Large intestine (tissue), 3 donors: ENCODE data around the gene PCDHGB5. TPM values are rescaled to one million over a fixed set of nuclear protein-coding genes. Genes with fewer than 3 reads are reported as not detected.
A peak's percentile ranks its signal among the peaks of the same experiment; 100 is the strongest.
"Not testable (repeated sequence)": the region's sequence is repeated elsewhere in the genome, so short reads cannot be mapped to it uniquely, and the experiment has no call there.

Experiments used
- DNase-seq, 2 donors: peaks; one replicate each; pipeline versions ENCODE4 v3.0.0 to v3.0.0-alpha.2; 2013
- H3K27ac ChIP-seq: one replicate; pipeline ENCODE4 v1.5.1; 2013; ENCODE audit warnings: low read length
- H3K27me3 ChIP-seq: 2 replicates; pipeline ENCODE4 v1.6.1; 2013; ENCODE audit warnings: low read length; ENCODE audit not compliant: control insufficient read depth, insufficient read depth
- H3K36me3 ChIP-seq: 2 replicates; pipeline ENCODE4 v1.6.1; 2013; ENCODE audit warnings: low read length; ENCODE audit not compliant: control insufficient read depth, insufficient read depth
- H3K4me1 ChIP-seq: one replicate; pipeline ENCODE4 v1.6.1; 2013; ENCODE audit warnings: low read length; ENCODE audit not compliant: control insufficient read depth, insufficient read depth
- H3K4me3 ChIP-seq: one replicate; pipeline ENCODE4 v1.5.1; 2013; ENCODE audit warnings: low read length
- H3K9me3 ChIP-seq: one replicate; pipeline ENCODE4 v1.6.1; 2013; ENCODE audit warnings: mild to moderate bottlenecking, low read depth, low read length, moderate library complexity; ENCODE audit not compliant: control insufficient read depth
- WGBS: methylation state at CpG from one replicate; pipeline ENCODE4 v1.1.5; 2013; ENCODE audit warnings: low lambda C conversion rate; ENCODE audit not compliant: insufficient coverage; 5-methylcytosine and 5-hydroxymethylcytosine counted together
- polyA plus RNA-seq: library from polyadenylated mRNA; unstranded; fragments of 120-200 nt; gene quantifications from one replicate; pipeline ENCODE4 v1.2.1, GENCODE V29; 2013

The PCDHGB5 gene
- polyA plus RNA-seq, 1 donor: 1.8 TPM

GRCh38 chr5:141430332-141431113 is 32.8 kb downstream of the PCDHGB5 start, which contains the start of gene PCDHGA12:
TSS of gene PCDHGA12 (plus strand) at chr5:141430507. CDS start at chr5:141430760, 253 bp downstream.
- H3K27ac ChIP-seq: no peak within 1 kb of the TSS
- peaks cover 50% of the 10 kb centered on the region for H3K9me3 ChIP-seq
- peaks cover 50% of the 10 kb centered on the region for H3K27me3 ChIP-seq
- no peaks in the 10 kb centered on the region for H3K4me1 ChIP-seq
- no peaks in the 10 kb centered on the region for H3K36me3 ChIP-seq
- DNase-seq: peak in 1 of 2 donors; percentile 8
- no peak within 1 kb of the TSS for H3K4me3 ChIP-seq
- 23% methylated on average over 5 of the region's 33 CpGs for WGBS

- Histone ChIP-seq H3K4me3 (no peak overlapping the region), H3K4me1 (no peaks in the 10 kb centered on the region), H3K36me3 (no peaks in the 10 kb centered on the region), H3K9me3 (peaks cover 50% of the 10 kb centered on the region), H3K27ac (no peak overlapping the region), H3K27me3 (peaks cover 46% of the 10 kb centered on the region)
- WGBS: no CpG with 5 or more reads among the region's 37 CpGs
- no peak for DNase-seq
Observed at GRCh38 chr5:141431286-141431685, 33.5 kb downstream of the PCDHGB5 start.

- peaks cover 48% of the 10 kb centered on the region for H3K9me3 ChIP-seq
- not testable (repeated sequence) for H3K4me3 ChIP-seq, H3K27ac ChIP-seq, H3K36me3 ChIP-seq, DNase-seq, H3K4me1 ChIP-seq
- no CpG with 5 or more reads among the region's 38 CpGs for WGBS
- H3K27me3 ChIP-seq: peaks cover 39% of the 10 kb centered on the region
Observed at GRCh38 chr5:141432308-141432707, 34.6 kb downstream of the PCDHGB5 start.

- DNase-seq, H3K4me3 ChIP-seq, H3K36me3 ChIP-seq, H3K4me1 ChIP-seq, H3K27ac ChIP-seq: not testable (repeated sequence)
- peaks cover 35% of the 10 kb centered on the region for H3K27me3 ChIP-seq
- WGBS: 8% methylated on average over 2 of the region's 29 CpGs
- H3K9me3 ChIP-seq: peaks cover 43% of the 10 kb centered on the region
Observed at GRCh38 chr5:141432726-141433125, 35.0 kb downstream of the PCDHGB5 start.

- Histone ChIP-seq H3K4me3 (no peak overlapping the region), H3K27ac (no peak overlapping the region), H3K9me3 (peaks cover 38% of the 10 kb centered on the region), H3K36me3 (no peaks in the 10 kb centered on the region), H3K4me1 (no peaks in the 10 kb centered on the region), H3K27me3 (peaks cover 29% of the 10 kb centered on the region)
- DNase-seq: no peak
- no CpG with 5 or more reads among the region's 2 CpGs for WGBS
Observed at GRCh38 chr5:141434006-141434405, 36.3 kb downstream of the PCDHGB5 start.

GRCh38 chr5:141437221-141437620 is 39.5 kb downstream of the PCDHGB5 start:
- H3K4me3 ChIP-seq: no peak overlapping the region
- H3K27ac ChIP-seq: no peak overlapping the region
- peaks cover 9% of the 10 kb centered on the region for H3K27me3 ChIP-seq
- no peak for DNase-seq
- WGBS: 89% methylated on average over 1 of the region's 2 CpGs
- no peaks in the 10 kb centered on the region for H3K4me1 ChIP-seq
- no peaks in the 10 kb centered on the region for H3K36me3 ChIP-seq
- peaks cover 34% of the 10 kb centered on the region for H3K9me3 ChIP-seq

- no peaks in the 10 kb centered on the region for H3K27me3 ChIP-seq
- H3K36me3 ChIP-seq: no peaks in the 10 kb centered on the region
- H3K9me3 ChIP-seq: peaks cover 21% of the 10 kb centered on the region
- H3K4me3 ChIP-seq: no peak overlapping the region
- H3K27ac ChIP-seq: no peak overlapping the region
- no CpG with 5 or more reads among the region's 10 CpGs for WGBS
- no peak for DNase-seq
- H3K4me1 ChIP-seq: no peaks in the 10 kb centered on the region
Observed at GRCh38 chr5:141439411-141440141, 41.8 kb downstream of the PCDHGB5 start.

GRCh38 chr5:141440341-141440740 is 42.6 kb downstream of the PCDHGB5 start:
- 100% methylated on average over 1 of the region's 9 CpGs for WGBS
- Histone ChIP-seq H3K27me3 (no peaks in the 10 kb centered on the region), H3K36me3 (no peaks in the 10 kb centered on the region), H3K27ac (no peak overlapping the region), H3K9me3 (peaks cover 21% of the 10 kb centered on the region), H3K4me3 (no peak overlapping the region), H3K4me1 (no peaks in the 10 kb centered on the region)
- DNase-seq: no peak

- H3K27ac ChIP-seq: no peak overlapping the region
- no peaks in the 10 kb centered on the region for H3K36me3 ChIP-seq
- WGBS: no CpG with 5 or more reads among the region's 50 CpGs
- H3K27me3 ChIP-seq: no peaks in the 10 kb centered on the region
- peaks cover 21% of the 10 kb centered on the region for H3K9me3 ChIP-seq
- no peak overlapping the region for H3K4me3 ChIP-seq
- H3K4me1 ChIP-seq: no peaks in the 10 kb centered on the region
- no peak for DNase-seq
Observed at GRCh38 chr5:141441571-141442170, 43.9 kb downstream of the PCDHGB5 start.
